Stimulated activated CD4-positive, alpha-beta T cell treated with anti-CD3 and anti-CD28 coated beads, TNF-alpha, amount 100 ng/mL, for 48 hours (primary cell): ENCODE measurements around the gene DNAH9.

Experiments
- DNase-seq, 3 donors: peaks; one replicate each; pipeline ENCODE4 v3.0.0-alpha.2; 2020; ENCODE audit warnings: low read depth in 3 of 3

DNAH9 gene

DNA sequence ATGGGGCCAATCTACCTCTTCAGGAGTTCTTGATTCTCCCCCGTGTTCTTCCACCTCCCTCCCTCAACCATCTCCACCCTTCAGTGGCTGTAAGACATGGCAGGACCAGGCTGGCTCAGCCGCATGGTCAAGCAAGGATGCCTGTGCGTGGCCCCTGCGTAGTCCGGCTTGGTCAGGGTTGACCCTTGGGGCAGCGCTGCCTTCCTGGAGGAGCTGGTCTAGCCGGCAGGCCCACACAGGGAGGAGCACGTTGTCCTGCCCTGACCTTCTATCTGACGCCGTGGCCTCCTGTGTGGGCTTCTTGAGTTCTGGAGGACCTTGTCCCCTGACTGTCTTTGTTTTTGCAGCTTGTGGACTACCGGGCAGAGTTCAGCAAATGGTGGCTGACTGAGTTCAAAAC lies 169.8 kb downstream of the DNAH9 start:
- no peak for DNase-seq

DNA sequence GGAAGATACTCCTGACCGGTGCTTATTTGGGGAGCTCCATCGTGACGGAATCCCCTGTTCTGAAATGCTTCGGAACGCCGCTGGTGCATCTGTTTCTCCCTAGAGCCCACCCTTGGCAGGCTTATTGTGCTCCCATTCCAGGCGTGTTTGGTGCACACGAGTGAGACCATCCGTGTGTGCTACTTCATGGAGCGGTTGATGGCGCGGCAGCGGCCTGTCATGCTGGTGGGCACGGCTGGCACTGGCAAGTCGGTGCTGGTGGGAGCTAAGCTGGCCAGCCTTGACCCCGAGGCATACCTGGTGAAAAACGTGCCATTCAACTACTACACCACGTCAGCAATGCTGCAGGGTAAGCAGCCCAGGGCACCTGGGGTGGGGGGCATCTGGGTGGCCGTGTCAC lies 170.7 kb downstream of the DNAH9 start:
- no peak for DNase-seq

DNA sequence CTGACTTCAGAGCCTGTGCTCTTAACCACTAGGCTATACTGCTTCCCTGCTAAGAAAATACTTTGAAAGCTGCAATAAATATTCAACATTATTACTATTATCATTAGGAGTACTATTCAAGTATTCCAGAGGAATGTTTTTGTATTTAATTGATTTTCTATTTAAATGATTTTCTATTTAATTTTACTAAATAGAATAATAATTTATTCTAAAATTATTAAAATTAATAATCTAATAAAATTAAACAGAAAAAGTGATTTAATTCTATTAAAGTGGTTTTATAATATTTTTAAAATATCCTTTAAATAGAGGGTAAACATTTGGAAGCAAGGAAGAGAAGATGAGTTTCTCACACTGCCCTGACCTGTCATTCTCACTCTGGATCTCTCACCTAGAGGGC lies 173.8 kb downstream of the DNAH9 start:
- DNase-seq = no peak

DNA sequence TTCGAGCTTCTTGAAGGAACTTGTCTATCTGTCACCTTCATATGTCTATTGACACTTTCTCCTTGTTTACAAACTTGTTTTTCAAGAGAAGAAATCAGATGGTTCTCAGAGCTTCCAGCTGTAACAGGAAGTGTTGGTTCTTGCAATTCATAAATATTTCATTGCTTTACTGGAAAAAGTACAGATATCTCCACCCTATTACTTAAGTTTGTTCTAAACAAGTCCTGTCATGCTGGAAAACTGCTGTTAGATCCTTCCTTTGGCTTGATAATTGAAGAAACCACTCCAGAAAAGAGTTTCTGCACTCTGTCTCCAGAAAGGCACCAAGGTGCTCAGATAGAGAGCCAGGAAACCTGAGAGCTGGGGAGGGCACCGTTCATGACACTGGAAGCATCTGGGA lies 181.6 kb downstream of the DNAH9 start:
- no peak for DNase-seq

DNA sequence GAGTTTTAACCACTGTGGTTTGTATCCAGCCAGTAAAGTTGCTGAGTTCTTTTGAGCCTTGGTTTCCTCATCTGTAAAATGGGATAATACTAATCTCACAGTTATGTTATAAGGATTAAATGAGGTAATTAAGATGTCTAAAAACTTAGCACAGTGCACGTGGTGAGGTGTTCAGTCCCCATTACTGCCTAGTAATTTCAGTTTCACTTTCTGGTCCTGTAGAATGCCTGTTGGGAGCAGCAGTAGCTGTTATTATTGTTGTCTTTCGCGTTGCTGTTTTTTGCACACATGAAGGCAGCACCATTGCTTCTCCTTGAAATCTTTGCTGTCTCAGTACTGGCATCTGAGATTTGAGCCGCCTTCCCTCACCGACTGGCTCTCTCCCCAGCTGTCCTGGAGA lies 182.4 kb downstream of the DNAH9 start:
- DNase-seq = no peak

DNA sequence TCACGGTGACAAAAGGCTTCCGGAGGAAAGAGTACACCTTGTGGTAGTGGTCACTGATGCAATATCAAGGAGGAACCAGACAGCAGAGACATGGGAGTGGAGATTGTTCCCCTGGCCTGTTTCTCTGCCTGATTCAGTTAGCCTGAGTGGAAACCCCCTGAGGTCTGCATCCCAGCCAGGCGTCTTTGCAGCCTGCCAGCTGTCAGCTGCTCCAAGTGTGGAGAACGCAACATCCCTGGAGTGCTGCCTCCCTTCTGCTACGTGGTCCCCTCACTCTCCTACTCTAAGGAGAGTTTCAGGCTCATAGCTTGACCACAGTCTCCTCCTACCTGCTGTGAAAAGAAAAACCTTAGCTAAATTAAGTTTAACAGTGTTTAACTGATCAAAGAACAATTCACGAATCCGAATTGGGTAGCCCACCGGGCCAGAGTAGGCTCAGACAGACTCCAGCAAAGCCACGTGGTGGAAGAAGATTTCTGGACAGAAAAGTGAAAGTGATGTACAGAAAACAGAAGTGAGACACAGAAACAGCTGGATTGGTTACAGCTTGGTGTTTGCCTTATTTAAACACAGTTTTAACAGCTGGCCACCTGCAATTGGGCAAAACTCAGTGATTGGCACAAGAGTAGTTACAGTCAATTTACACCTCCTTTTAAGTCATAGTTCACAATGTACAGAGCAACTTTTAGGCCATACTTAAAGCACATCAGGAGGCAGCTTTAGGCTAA lies 188.6 kb downstream of the DNAH9 start:
- no peak for DNase-seq

DNA sequence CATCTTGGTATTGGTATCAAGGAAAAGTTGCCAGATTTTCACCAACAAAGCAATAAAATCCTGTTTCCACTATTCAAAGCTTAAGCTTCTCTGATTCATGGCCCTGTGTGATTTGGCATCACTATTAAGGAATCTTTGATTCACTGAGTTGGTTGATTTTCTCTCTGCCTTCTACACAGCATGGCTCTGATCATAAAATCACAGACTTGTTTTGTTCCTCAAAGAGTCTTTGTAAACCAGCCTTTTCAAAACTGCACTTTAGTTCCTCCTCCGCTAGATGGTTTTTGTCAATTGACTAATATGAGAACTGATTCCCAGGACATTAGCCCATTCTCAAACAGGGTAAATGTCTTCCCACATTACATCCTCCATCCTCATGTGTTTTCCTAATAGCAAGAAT lies 197.6 kb downstream of the DNAH9 start:
- no peak for DNase-seq

DNA sequence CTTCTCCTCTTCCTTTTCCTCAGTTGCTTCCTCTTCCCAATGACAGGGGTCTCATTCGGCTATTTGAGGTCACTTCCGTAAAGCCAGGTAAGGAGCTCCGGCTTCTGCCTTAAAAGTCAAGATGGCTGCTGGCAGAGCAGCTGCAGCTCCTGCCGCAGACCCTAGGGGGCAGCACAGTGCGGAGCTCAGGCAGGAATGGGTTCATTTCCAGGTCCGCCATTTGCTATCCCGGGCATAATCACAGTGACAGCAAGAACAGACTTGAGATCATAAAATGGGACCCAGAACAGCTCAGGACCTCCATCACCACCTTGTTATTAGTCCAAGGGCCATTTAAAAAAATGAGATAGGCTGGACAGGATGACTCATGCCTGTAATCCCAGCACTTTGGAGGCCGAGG lies 199.5 kb downstream of the DNAH9 start:
- no peak for DNase-seq

DNA sequence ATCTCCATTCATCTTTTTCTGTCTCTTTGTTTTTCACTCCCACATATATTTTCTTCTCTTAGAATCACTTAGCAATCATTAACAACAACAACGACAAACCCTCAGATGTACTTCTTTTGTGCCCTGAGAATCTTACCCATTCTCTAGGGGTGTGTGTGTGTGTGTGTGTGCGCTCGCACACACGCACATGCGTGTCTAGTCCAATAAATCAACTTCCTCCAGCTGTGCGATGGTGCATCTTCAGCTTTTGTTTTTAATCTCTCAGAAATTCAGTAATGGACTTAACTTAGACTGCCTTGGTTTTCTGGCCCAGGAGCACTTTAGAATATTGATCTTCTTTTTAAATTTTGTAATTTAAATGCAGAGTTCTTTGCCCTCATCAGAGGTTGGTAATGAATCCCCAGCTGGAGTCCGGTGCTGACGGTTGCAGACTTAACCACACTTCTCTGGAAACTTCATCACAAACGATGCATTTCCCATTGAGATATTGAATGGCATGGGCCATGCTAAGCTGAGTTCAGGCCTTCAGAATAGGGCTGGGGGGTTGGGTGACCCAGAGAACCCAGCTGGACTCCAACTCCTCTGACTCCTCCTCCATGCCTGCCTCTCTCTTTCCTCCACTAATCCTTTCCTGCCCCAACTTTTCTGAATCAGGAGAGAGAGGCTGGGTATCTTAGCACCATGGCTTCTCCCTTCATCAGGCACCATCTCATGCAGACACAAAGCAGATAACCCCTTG lies 205.1 kb downstream of the DNAH9 start:
- DNase-seq = no peak

DNA sequence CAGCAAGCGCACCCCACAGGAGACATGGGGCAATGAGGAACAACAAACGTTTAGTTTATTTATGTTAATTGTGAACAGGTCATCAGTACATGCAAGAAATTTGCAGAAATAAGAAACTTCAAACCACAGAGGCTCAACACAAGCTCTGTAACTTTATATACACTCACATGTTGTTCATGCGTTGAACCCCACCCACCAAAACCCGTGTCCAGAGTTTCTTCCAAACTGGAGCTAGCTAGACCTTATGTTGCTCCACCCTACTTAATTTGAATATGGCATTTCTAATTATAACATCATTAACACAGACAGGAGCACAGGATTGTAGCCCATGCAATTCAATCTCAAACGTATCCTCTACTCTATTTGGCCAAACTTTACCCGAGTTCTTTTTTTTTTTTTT lies 206.9 kb downstream of the DNAH9 start:
- no peak for DNase-seq

DNA sequence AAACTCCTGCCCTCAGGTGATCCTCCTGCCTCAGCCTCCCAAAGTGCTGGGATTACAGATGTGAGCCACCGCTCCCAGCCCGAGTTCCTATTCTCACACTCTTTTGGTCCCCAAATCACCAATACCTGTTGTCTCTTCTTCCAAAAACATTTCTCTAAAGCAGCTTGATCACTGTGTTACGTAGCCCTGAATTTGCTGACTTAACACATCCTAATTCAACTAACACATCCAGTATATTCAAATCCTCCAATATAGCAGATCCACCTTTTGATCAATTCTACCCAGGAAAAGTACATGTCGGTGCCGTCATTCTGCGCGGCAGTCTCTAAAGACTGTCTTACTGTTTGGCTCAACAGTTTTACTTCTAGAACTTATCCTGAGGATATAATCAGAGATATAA lies 207.7 kb downstream of the DNAH9 start:
- no peak for DNase-seq

DNA sequence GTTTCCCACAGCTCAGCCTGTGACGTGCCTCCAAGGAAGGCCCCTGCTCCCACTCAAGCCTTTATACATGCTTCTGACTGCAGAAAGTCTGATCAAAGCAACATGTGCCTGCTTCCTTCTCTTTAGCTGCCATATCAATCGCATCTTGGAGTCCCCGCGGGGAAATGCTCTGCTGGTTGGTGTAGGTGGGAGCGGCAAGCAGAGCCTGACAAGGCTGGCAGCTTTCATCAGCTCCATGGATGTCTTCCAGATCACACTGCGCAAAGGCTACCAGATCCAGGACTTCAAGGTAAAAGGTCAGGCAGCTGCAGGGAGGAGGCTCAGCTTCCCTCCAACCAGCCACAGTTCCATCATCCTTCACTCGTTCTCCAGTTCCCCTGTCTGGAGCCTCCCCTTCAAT lies 209.3 kb downstream of the DNAH9 start:
- no peak for DNase-seq

DNA sequence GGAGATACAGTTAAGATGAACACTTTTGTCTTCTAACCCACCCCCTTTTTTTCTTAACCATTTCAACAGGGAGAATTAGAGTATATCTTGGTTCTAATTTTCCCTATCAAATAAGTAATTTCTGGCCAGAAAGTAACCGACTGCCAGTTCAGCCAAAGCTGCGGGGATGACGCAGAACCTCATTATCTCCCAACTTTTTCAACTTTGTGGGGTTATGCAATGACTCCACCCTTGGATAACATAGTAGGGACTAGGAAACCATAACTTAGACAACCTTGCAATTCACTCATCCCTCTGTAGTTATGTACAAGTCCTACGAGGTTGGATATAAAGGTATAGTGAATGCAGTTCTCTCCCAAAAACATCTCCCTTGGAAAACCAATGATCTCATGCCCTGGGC lies 215.0 kb downstream of the DNAH9 start:
- DNase-seq = no peak

DNA sequence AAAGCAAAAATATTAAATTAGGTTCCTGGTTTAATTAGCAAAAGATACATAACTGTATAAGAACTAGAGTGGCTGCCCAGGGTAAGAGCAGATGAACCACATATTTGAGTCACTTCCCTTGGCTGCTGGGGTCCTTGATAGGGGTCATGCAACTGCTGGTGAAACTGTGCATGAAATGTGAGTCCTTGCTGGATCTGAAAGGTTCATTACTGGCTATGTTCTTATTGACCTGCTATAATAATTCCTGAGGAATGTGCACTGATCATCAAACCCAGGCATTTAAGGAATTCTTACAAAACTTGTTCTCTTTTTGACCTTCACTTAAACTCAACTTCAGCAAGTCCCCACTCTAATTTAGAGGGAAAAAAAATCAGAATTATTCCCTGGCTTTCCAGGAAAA lies 215.6 kb downstream of the DNAH9 start:
- no peak for DNase-seq

DNA sequence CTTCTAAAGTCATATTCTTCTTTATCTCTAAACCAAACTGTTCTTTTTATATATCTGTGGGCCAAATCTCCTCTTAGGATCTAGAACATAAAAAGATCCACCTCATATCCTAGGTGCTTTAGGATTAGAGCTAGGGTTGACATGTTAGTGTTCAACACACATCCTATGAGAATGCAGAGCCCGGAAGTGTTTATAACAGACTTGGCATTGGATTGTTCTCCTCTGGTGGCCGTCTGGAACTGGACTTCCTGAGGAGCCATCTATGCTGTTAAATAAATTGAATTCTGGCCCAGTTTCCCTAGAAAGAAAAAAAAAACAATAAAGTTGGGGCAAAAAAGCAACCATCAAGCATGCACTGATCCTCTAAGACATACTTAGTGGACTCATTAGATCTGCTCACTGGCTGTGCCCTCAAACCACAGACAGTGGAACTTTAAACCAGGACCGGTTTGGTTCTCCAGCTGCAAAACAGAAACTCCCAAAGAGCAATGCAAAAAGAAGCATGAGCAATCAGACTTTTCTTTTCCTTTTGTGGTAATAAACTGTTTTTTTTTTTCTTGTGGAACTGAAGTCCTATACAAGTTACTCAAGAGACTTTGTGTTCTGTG lies 216.5 kb downstream of the DNAH9 start:
- no peak for DNase-seq

DNA sequence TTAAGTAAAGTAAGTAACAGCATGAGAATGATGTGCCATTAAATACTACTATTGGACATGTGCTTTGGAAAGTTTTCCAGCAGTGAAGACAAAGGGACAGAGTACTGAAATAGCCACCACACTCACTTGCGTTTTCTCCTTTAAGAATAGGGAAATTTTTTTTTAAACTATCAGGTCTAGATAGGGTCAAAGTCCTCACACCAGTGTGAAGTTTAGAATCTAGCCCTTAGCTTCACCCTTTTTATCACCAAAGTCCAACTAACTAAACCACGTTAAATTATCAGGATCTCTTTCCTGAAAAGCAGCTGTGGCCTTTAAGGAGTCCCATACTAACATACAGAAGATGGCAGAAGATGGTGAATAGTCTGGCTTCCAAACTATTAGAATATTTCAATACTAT lies 218.1 kb downstream of the DNAH9 start:
- no peak for DNase-seq

DNA sequence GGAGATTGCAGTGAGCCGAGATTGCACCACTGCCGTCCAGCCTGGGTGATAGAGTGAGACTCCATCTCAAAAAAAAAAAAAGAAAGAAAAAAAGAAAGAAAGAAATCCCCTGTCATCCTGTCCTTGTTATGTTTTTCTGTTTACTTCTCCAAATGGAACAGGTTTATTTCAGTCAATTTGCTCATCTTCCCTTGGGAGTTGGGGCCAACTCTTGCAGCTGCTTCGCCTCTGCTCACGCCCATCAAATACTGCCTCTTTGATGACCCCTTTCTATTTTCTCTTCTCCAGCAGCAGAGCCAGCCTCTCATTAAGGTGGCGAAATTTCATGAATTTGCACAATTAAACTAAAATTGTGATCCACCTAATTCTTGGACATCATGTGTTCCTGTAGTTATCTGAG lies 225.6 kb downstream of the DNAH9 start:
- DNase-seq = no peak

DNA sequence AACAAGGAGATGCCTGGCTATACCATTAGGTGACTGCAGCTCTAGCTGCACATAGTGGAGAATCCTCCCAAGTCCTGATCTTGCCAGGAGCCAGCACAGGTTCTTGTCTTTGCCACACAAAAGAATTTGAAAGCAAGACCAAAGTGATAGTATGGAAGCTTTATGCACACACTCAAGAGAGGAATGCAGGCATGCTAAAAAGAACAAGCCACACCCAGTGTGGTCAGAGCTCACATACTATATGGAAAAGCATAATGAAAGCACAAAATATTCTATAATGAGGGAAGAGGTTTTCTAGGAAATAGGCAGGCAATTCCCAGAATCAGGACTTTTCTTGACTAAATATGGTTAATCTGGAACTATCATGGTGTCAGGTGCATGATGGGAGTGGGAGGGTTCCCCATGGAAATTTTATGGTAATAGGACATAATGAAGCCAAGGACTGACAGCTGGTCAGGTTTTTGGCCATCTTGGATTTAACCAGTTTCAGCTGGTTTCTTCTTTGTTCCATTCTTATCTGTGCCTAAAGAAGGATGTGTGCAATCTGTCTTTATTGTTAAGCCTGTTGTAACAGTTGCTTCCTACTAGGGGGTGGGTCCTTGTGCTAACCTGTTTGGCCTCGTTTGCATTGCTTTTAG lies 227.4 kb downstream of the DNAH9 start:
- no peak for DNase-seq

DNA sequence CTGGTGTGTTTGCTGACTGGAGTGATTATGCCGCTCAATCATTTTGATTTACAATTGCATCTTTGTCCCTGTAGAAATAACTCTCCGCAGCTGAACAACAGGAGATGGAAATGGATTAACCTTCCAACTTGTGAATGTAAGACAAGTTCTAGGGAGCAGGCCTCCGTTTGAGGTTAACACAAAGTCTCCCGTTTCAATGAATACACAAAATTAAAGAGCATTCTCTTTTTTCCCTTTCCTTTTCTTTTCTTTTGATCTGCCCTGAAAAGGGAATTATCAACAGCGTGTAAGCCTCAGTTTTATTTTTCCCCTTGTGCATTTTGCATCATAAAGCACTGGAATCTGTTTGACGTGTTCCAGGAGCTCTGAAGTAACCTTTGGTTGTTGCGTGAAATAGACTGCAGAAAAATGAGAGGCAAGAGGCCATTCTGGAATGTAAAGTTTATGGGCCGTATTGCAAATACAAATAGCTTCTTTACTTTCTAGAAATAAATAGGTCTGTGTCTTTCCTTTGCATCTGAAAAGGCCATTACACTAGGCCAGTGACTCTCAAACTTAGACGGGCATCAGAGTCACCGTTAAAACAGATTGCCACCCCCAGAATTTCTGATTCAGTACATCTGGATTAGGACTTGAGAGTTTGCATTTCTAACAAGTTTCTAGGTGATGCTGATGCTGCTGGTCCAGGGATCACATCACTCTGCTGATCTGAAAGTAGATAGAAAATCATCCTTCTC lies 234.3 kb downstream of the DNAH9 start:
- no peak for DNase-seq

DNA sequence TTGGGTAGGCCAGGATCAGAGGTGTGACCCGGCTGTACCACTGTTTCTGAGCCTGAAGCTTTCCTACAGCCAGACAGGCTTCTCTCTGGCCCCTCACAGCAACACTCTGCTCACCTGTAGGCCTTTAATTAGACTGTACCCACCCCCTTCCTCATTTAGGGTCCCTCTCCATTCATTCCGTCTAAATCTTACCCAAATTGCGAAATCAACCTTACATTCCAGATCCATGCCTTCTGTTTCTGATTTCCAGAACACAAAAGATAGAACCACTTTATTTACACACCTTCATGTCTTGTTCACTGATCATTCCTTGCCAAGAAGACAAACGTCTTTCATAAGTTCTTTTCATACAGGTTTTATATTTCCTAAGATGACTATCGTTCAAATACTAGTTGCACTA lies 238.2 kb downstream of the DNAH9 start:
- DNase-seq = no peak

DNA sequence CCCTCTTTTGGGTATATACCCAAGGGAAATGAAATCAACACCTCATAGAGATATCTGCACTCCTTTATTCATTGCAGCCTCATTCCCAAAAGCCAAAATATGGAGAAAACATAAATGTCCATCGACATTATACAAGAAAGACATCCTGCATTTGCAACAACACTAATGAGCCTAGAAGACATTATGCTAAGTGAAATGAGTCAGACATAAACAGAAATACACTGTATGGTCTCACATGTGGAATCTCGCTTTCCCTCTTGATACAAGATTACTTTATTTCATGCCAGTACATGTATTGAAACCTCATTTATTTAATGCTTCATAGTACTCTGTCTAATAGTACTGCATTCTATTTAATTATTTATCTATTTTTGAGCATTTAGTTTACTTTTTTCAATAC lies 241.8 kb downstream of the DNAH9 start:
- DNase-seq = no peak

DNA sequence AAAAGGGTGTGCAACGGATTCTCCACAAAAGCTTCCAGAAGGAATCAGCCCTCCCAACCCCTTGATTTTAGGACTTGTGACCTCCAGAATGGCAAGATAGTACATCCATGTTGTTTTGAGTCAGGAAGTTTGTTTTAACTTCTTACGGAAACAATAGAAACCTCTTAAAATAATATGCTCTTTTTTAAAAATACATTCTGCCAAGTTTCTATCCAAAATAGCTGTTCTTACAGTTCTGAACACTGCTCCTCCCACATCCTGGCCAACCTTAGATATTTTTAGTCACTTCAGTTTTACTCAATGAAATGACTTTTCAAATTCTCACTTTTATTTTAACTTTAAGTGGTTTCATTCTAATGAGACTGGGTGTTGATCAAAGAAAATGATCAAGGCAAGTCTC lies 242.6 kb downstream of the DNAH9 start:
- DNase-seq = no peak
